ENCODE measurements around the gene DNAJC25. TPM values are rescaled to one million over a fixed set of nuclear protein-coding genes. Genes with fewer than 3 reads are reported as not detected.
A peak's percentile ranks its signal among the peaks of the same experiment; 100 is the strongest.
"Not testable (repeated sequence)": the region's sequence is repeated elsewhere in the genome, so short reads cannot be mapped to it uniquely, and the experiment has no call there.

Gene DNAJC25
- total RNA-seq, 1 donor from 2014 or later: 12.2 TPM

DNA sequence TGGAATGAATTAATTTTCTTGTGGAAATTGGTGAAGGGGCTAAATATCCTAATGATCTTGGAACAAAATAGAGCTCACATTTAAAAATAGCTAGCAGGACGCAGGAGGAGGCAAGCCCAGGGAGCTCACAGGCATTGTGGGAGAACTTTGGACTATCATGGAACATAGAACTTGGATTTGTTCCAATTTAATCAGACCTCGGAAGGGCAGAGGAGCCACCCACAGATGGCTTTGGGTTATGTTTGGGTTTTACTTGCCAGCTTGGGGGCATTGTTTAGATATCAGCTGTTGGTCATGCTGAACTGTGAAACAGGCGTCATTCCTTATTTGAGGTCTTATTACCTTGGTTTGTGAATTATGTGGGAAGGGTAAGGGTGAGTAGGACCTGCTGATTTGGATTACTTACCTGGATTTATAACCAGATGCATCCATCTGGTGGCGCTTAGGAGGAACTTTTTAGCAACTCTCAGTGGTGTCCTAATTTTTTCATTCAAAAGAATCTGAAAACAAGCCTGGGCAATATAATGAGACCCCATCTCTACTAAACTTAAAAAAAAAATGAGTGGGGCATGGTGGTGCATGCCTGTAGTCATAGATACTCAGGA lies 17.6 kb upstream of the DNAJC25 start:
- no peaks in the 10 kb centered on the region for H3K9me3 Mint-ChIP-seq (ENCODE audit: unreplicated experiment)
- peaks cover 8% of the 10 kb centered on the region for H3K4me1 Mint-ChIP-seq (ENCODE audit: low read depth, unreplicated experiment)
- Histone ChIP-seq H3K27ac (ENCODE audit: low read depth, low read length) (no peak overlapping the region), H3K4me1 (ENCODE audit: insufficient read depth, low read length) (no peaks in the 10 kb centered on the region), H4K20me1 (ENCODE audit: insufficient read depth, low read length) (no peaks in the 10 kb centered on the region), H3K36me3 (ENCODE audit: insufficient read depth, low read length) (no peaks in the 10 kb centered on the region), H2AFZ (ENCODE audit: low read depth, low read length) (no peak overlapping the region), H3K79me2 (ENCODE audit: insufficient read depth, low read length) (no peaks in the 10 kb centered on the region), H3K4me2 (ENCODE audit: low read length) (no peak overlapping the region), H3K9me3 (ENCODE audit: insufficient read depth, low read depth, low read length) (no peaks in the 10 kb centered on the region), H3K27me3 (ENCODE audit: insufficient read depth, low read length) (peaks cover 5% of the 10 kb centered on the region), H3K4me3 (ENCODE audit: insufficient read depth, low read depth, low read length) (no peak overlapping the region), H3K9ac (ENCODE audit: low read length) (no peak overlapping the region)
- no peak for FAIRE-seq
- TF ChIP-seq EZH2 (IDR thresholded peaks at IDR 0.05; ENCODE audit: insufficient read depth, low read length): no peak
- TF ChIP-seq, protein P1, sequence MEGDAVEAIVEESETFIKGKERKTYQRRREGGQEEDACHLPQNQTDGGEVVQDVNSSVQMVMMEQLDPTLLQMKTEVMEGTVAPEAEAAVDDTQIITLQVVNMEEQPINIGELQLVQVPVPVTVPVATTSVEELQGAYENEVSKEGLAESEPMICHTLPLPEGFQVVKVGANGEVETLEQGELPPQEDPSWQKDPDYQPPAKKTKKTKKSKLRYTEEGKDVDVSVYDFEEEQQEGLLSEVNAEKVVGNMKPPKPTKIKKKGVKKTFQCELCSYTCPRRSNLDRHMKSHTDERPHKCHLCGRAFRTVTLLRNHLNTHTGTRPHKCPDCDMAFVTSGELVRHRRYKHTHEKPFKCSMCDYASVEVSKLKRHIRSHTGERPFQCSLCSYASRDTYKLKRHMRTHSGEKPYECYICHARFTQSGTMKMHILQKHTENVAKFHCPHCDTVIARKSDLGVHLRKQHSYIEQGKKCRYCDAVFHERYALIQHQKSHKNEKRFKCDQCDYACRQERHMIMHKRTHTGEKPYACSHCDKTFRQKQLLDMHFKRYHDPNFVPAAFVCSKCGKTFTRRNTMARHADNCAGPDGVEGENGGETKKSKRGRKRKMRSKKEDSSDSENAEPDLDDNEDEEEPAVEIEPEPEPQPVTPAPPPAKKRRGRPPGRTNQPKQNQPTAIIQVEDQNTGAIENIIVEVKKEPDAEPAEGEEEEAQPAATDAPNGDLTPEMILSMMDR (IDR thresholded peaks at IDR 0.05; ENCODE audit: insufficient read depth, low read depth, low read length): no peak
- peaks cover 12% of the 10 kb centered on the region for H3K27me3 Mint-ChIP-seq (ENCODE audit: low read depth, unreplicated experiment)
- no peak overlapping the region for H3K27ac Mint-ChIP-seq (ENCODE audit: unreplicated experiment)
- peak overlapping the region; percentile 36 for H3K4me3 Mint-ChIP-seq (ENCODE audit: unreplicated experiment)
- DNase-seq (ENCODE audit: low read depth): no peak
- H3K36me3 Mint-ChIP-seq (ENCODE audit: low read depth, unreplicated experiment): no peaks in the 10 kb centered on the region

DNA sequence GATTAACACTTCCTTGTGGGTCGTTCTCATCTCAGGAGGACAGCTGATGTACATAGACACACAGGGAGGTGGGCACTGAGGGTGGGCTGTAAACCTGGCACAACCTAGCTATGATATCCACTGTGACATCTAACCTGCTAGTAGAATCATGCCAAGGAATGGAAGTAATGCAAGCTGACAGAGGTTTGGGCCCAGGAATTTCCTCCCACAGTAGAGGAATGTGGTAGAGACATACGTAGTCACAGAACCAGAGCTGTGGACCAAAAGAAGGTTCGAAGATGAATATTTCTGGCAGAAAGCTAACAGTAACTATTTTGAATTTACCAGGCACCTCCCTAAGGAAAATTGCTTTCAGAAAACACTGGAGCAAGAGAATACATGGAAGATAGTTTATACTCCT lies 15.2 kb upstream of the DNAJC25 start:
- Histone ChIP-seq H3K9ac (ENCODE audit: low read length) (no peak overlapping the region), H3K4me1 (ENCODE audit: insufficient read depth, low read length) (no peaks in the 10 kb centered on the region), H2AFZ (ENCODE audit: low read depth, low read length) (no peak overlapping the region), H4K20me1 (ENCODE audit: insufficient read depth, low read length) (no peaks in the 10 kb centered on the region), H3K9me3 (ENCODE audit: insufficient read depth, low read depth, low read length) (no peaks in the 10 kb centered on the region), H3K4me2 (ENCODE audit: low read length) (no peak overlapping the region), H3K27ac (ENCODE audit: low read depth, low read length) (no peak overlapping the region), H3K36me3 (ENCODE audit: insufficient read depth, low read length) (no peaks in the 10 kb centered on the region), H3K4me3 (ENCODE audit: insufficient read depth, low read depth, low read length) (no peak overlapping the region), H3K79me2 (ENCODE audit: insufficient read depth, low read length) (no peaks in the 10 kb centered on the region), H3K27me3 (ENCODE audit: insufficient read depth, low read length) (peaks cover 3% of the 10 kb centered on the region)
- FAIRE-seq: no peak
- Mint-ChIP-seq H3K9me3 (ENCODE audit: unreplicated experiment) (no peaks in the 10 kb centered on the region), H3K27ac (ENCODE audit: unreplicated experiment) (no peak overlapping the region), H3K27me3 (ENCODE audit: low read depth, unreplicated experiment) (peaks cover 11% of the 10 kb centered on the region), H3K4me3 (ENCODE audit: unreplicated experiment) (peak overlapping the region; percentile 9), H3K4me1 (ENCODE audit: low read depth, unreplicated experiment) (peaks cover 8% of the 10 kb centered on the region), H3K36me3 (ENCODE audit: low read depth, unreplicated experiment) (no peaks in the 10 kb centered on the region)
- DNase-seq (ENCODE audit: low read depth): peak; percentile 26
- TF ChIP-seq, protein P1 (IDR thresholded peaks at IDR 0.05; ENCODE audit: insufficient read depth, low read depth, low read length): no peak
- TF ChIP-seq EZH2 (IDR thresholded peaks at IDR 0.05; ENCODE audit: insufficient read depth, low read length): no peak

DNA sequence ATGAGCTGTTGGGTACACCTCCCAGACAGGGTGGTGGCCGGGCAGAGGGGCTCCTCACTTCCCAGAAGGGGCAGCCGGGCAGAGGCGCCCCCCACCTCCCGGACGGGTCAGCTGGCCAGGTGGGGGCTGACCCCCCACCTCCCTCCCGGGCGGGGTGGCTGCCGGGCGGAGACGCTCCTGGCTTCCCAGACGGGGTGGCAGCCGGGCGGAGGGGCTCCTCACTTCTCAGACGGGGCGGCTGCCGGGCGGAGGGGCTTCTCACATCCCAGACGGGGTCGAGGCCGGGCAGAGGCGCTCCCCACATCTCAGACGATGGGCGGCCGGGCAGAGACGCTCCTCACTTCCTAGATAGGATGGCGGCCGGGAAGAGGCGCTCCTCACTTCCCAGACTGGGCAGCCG lies 13.8 kb upstream of the DNAJC25 start:
- H2AFZ ChIP-seq (ENCODE audit: low read depth, low read length); H3K27ac Mint-ChIP-seq (ENCODE audit: unreplicated experiment); H3K36me3 Mint-ChIP-seq (ENCODE audit: low read depth, unreplicated experiment); H3K27me3 Mint-ChIP-seq (ENCODE audit: low read depth, unreplicated experiment); H3K4me1 ChIP-seq (ENCODE audit: insufficient read depth, low read length); H4K20me1 ChIP-seq (ENCODE audit: insufficient read depth, low read length); H3K9ac ChIP-seq (ENCODE audit: low read length); H3K4me3 Mint-ChIP-seq (ENCODE audit: unreplicated experiment); H3K36me3 ChIP-seq (ENCODE audit: insufficient read depth, low read length); H3K4me3 ChIP-seq (ENCODE audit: insufficient read depth, low read depth, low read length); H3K9me3 ChIP-seq (ENCODE audit: insufficient read depth, low read depth, low read length); H3K27ac ChIP-seq (ENCODE audit: low read depth, low read length); H3K9me3 Mint-ChIP-seq (ENCODE audit: unreplicated experiment); H3K27me3 ChIP-seq (ENCODE audit: insufficient read depth, low read length); DNase-seq (ENCODE audit: low read depth); H3K79me2 ChIP-seq (ENCODE audit: insufficient read depth, low read length); H3K4me1 Mint-ChIP-seq (ENCODE audit: low read depth, unreplicated experiment); FAIRE-seq; H3K4me2 ChIP-seq (ENCODE audit: low read length): not testable (repeated sequence)
